Measurements from ENCODE around the gene TRERF1. TPM values are rescaled to one million over a fixed set of nuclear protein-coding genes. Genes with fewer than 3 reads are reported as not detected.

Gene TRERF1
- total and polyA plus RNA-seq, 2 experiments from 2014 or later = 11.2 to 20.6 TPM

GRCh38 chr6:42385339-42385738 lies 66.4 kb downstream of the TRERF1 start (continued):
- TF ChIP-seq ZNF462 (CRISPR knock-in tag; IDR thresholded peaks at IDR 0.05) (no peak), JUNB (IDR thresholded peaks at IDR 0.05; ENCODE audit: unreplicated experiment) (no peak), ZNF114 (CRISPR knock-in tag; IDR thresholded peaks at IDR 0.05) (no peak), CREB1 (CRISPR knock-in tag; IDR thresholded peaks at IDR 0.05; ENCODE audit: low read depth) (no peak), STAT1 (IDR thresholded peaks at IDR 0.05; ENCODE audit: unreplicated experiment) (no peak)

GRCh38 chr6:42383421-42384205 lies 68.1 kb downstream of the TRERF1 start:
- Histone ChIP-seq H3K27ac (ENCODE audit: low read depth) (no peak overlapping the region), H2AFZ (no peak overlapping the region), H3K36me3 (ENCODE audit: insufficient read depth) (no peaks in the 10 kb centered on the region), H3K9me2 (ENCODE audit: insufficient read depth) (no peaks in the 10 kb centered on the region), H3K4me1 (ENCODE audit: insufficient read depth) (peaks cover 8% of the 10 kb centered on the region; the same call in 1 of the 2 replicates), H3K4me3 (no peak overlapping the region), H3F3A (replicated peaks; ENCODE audit: low read depth) (no peaks in the 10 kb centered on the region), H3K27me3 (ENCODE audit: insufficient read depth) (no peaks in the 10 kb centered on the region), H3K79me2 (replicated peaks; ENCODE audit: insufficient read depth) (peaks cover 97% of the 10 kb centered on the region), H4K20me1 (replicated peaks; ENCODE audit: insufficient read depth) (peaks cover 57% of the 10 kb centered on the region), H3K4me2 (no peak overlapping the region)
- no peak for ATAC-seq
- Mint-ChIP-seq H3K9me3 (no peaks in the 10 kb centered on the region), H3K27me3 (ENCODE audit: insufficient read depth, low read depth, poor library complexity) (peaks cover 4% of the 10 kb centered on the region), H3K4me3 (no peak overlapping the region), H3K27ac (no peak overlapping the region), H3K4me1 (peaks cover 20% of the 10 kb centered on the region), H3K36me3 (ENCODE audit: low read depth) (no peaks in the 10 kb centered on the region; the same call in 2 of the 3 replicates)
- no peak for DNase-seq (ENCODE audit: low spot score)
- TF ChIP-seq CTCF (conservative IDR thresholded peaks at IDR 0.05; ENCODE audit: low read depth in 2 of 2) (no peak), CREB1 (CRISPR knock-in tag; IDR thresholded peaks at IDR 0.05; ENCODE audit: low read depth) (no peak), ZNF462 (CRISPR knock-in tag; IDR thresholded peaks at IDR 0.05) (no peak)

Data from GM23338 (cell line).